SK-N-SH (cell line): Measurements from ENCODE around the gene SORL1. TPM values are rescaled to one million over a fixed set of nuclear protein-coding genes. Genes with fewer than 3 reads are reported as not detected.

ENCODE experiments used
- CTCF ChIA-PET: fragments of 300-600, 350-600 bp; formaldehyde crosslinking; extraction: SDS; loops from one replicate; lab custom pipeline; 2021; lab: Yijun Ruan, JAX
- POLR2A ChIA-PET: fragments of 350-600 bp; sonication (Branson Sonifier 250); formaldehyde crosslinking; extraction: SDS; loops from one replicate; lab custom pipeline; 2020; ENCODE audit warnings: antibody characterized with exemption, inconsistent platforms; lab: Yijun Ruan, JAX
- DNase-seq: peaks from one replicate; pipeline ENCODE4 v3.0.0; 2012
- H2AFZ ChIP-seq: fragments of 200-600 bp; sonication (generic); 2 replicates; pipeline ENCODE4 v1.8.1; 2016; ENCODE audit warnings: antibody characterized with exemption, mild to moderate bottlenecking, low read depth
- H3F3A ChIP-seq: fragments of 200-600 bp; sonication (generic); replicated peaks from 2 replicates; pipeline ENCODE3; 2016; ENCODE audit warnings: antibody characterized with exemption, mild to moderate bottlenecking; ENCODE audit not compliant: insufficient read depth
- H3K27ac ChIP-seq, 2 experiments: fragments of 200-500 bp in 1 of 2; fragments of 200-600 bp in 1 of 2; sonication (Bioruptor generic) in 1 of 2; sonication (generic), shearing (Covaris generic) in 1 of 2; 2 replicates each; pipeline versions ENCODE4 v1.5.1 to v1.6.1; 2014 to 2016; ENCODE audit warnings: low read depth in 2 of 2, inconsistent platforms in 1 of 2, low read length in 1 of 2, mild to moderate bottlenecking in 1 of 2, mixed read lengths in 1 of 2
- H3K27me3 ChIP-seq: fragments of 200-600 bp; sonication (generic), shearing (Covaris generic); 2 replicates; pipeline ENCODE4 v1.6.1; 2016; ENCODE audit warnings: mixed run types; ENCODE audit not compliant: insufficient read depth
- H3K36me3 ChIP-seq, 2 experiments: fragments of 200-500 bp in 1 of 2; fragments of 200-600 bp in 1 of 2; sonication (Bioruptor generic) in 1 of 2; sonication (generic) in 1 of 2; replicated peaks in 1 of 2; 2 replicates each; pipeline versions ENCODE3 to v1.5.1; 2014 to 2016; ENCODE audit warnings: low read length in 1 of 2, mild to moderate bottlenecking in 1 of 2; ENCODE audit not compliant: insufficient read depth in 2 of 2, control insufficient read depth in 1 of 2
- H3K4me1 ChIP-seq, 2 experiments: fragments of 200-500 bp in 1 of 2; fragments of 200-600 bp in 1 of 2; sonication (Bioruptor generic) in 1 of 2; sonication (generic), shearing (Covaris generic) in 1 of 2; 2 replicates each; pipeline versions ENCODE4 v1.5.1 to v1.6.1; 2014 to 2016; ENCODE audit warnings: low read depth in 1 of 2, low read length in 1 of 2, mixed run types in 1 of 2; ENCODE audit not compliant: insufficient read depth in 2 of 2, control insufficient read depth in 1 of 2
- H3K4me2 ChIP-seq: fragments of 200-600 bp; sonication (generic), shearing (Covaris generic); 2 replicates; pipeline ENCODE4 v1.6.1; 2017; ENCODE audit warnings: mixed run types
- H3K4me3 ChIP-seq, 2 experiments: fragments of 200-500 bp in 1 of 2; fragments of 200-600 bp in 1 of 2; sonication (Bioruptor generic) in 1 of 2; sonication (generic), shearing (Covaris generic) in 1 of 2; 2 replicates each; pipeline versions ENCODE4 v1.5.1 to v1.8.1; 2014 to 2016; ENCODE audit warnings: low read depth in 2 of 2, inconsistent platforms in 1 of 2, low read length in 1 of 2, mild to moderate bottlenecking in 1 of 2, mixed read lengths in 1 of 2, moderate library complexity in 1 of 2
- H3K79me2 ChIP-seq: fragments of 200-600 bp; sonication (generic); 2 replicates; pipeline ENCODE4 v1.8.1; 2017; ENCODE audit warnings: mild to moderate bottlenecking; ENCODE audit not compliant: insufficient read depth
- H3K9ac ChIP-seq: fragments of 200-600 bp; sonication (generic); 2 replicates; pipeline ENCODE4 v1.6.1; 2017; ENCODE audit warnings: mixed run types
- H3K9me2 ChIP-seq: fragments of 200-600 bp; sonication (generic); 2 replicates; pipeline ENCODE4 v1.6.1; 2017; ENCODE audit warnings: mixed run types
- H3K9me3 ChIP-seq: fragments of 200-600 bp; sonication (generic); 2 replicates; pipeline ENCODE4 v1.6.1; 2017; ENCODE audit warnings: mixed run types, mild to moderate bottlenecking, moderate library complexity
- H4K20me1 ChIP-seq: fragments of 200-600 bp; sonication (generic); 2 replicates; pipeline ENCODE4 v1.6.1; 2017; ENCODE audit warnings: mild to moderate bottlenecking, mixed run types; ENCODE audit not compliant: insufficient read depth
- GABPA ChIP-seq: IDR thresholded peaks from 2 replicates; pipeline ENCODE4 v1.4.0; 2012; ENCODE audit warnings: low read depth, mild to moderate bottlenecking
- JUND ChIP-seq: IDR thresholded peaks from 2 replicates; pipeline ENCODE4 v1.4.0; 2012
- NRF1 ChIP-seq: IDR thresholded peaks from 2 replicates; pipeline ENCODE4 v1.6.1; 2012; ENCODE audit warnings: low read depth, mild to moderate bottlenecking, low read length
- RCOR1 ChIP-seq: fragments of 150-350 bp; IDR thresholded peaks from 2 replicates; pipeline ENCODE4 v1.6.1; 2017; ENCODE audit warnings: antibody characterized with exemption, low read length
- RFX5 ChIP-seq: IDR thresholded peaks from 2 replicates; pipeline ENCODE4 v1.6.1; 2012; ENCODE audit warnings: mild to moderate bottlenecking, improper control_type of control experiment, low read length
- RXRA ChIP-seq: IDR thresholded peaks from 2 replicates; pipeline ENCODE4 v1.4.0; 2012; ENCODE audit warnings: low read depth, mild to moderate bottlenecking, borderline replicate concordance
- TCF12 ChIP-seq: IDR thresholded peaks from 2 replicates; pipeline ENCODE4 v1.4.0; 2012
- WGBS: methylation state at CpG from one replicate; pipeline ENCODE4 v1.1.6; 2017; ENCODE audit warnings: low lambda C conversion rate; 5-methylcytosine and 5-hydroxymethylcytosine counted together
- polyA plus RNA-seq, 3 experiments: library from polyadenylated mRNA; depleted of rRNA; stranded (reverse); fragments of >200 nt; gene quantifications; 2 replicates each; pipeline ENCODE4 v1.2.3, GENCODE V29; 2012
- TF ChIP-seq, protein P1 (sequence below): IDR thresholded peaks from 2 replicates; pipeline ENCODE4 v1.4.0; 2012; ENCODE audit warnings: low read depth, borderline replicate concordance
- TF ChIP-seq, protein P2 (sequence below): fragments of 200-600 bp; sonication (generic); IDR thresholded peaks from 2 replicates; pipeline ENCODE4 v1.6.1; 2017; ENCODE audit warnings: antibody characterized with exemption, mild to moderate bottlenecking, moderate library complexity
- TF ChIP-seq, protein P3 (sequence below): IDR thresholded peaks from 2 replicates; pipeline ENCODE4 v1.6.1; 2012; ENCODE audit warnings: mild to moderate bottlenecking, low read depth, low read length, moderate library complexity
- TF ChIP-seq, protein P4 (sequence below): IDR thresholded peaks from 2 replicates; pipeline ENCODE4 v1.4.0; 2012; ENCODE audit warnings: low read depth, borderline replicate concordance

SORL1 gene
- polyA plus RNA-seq, 1 of the 3 experiments (the other 2 are of a cell fraction): 7.1 TPM

DNA sequence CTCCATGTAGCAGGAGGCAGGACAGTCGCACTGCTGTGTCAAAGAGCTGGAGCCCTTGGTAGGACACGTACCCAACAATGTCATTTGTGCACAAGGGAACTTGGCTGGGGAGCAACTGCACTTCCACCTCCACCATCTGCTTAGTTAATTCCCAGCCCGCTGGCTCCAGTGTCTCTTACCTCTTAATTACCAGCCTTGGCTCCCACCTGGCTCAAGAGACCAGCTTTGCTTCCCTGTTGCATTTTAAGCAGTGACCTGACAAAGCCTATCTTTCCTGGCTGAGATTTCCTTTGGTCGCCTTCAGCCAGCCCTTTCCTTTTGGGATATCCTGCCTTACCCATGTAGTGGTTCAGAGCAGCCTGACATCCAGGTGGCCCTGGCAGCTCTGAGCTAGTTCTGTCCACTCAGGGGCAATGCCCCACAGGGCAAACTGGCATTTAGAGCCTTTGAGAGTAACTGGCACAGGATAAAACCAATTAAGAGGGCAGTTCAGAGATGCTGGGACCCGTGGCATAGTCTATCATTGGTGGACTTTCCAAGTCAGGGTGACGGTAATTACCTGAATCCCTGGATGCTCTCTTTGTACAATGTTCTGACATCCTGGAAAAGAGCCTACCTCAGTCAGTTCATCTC is 213.2 kb downstream of the SORL1 start (continued):
- TF ChIP-seq, protein P1, sequence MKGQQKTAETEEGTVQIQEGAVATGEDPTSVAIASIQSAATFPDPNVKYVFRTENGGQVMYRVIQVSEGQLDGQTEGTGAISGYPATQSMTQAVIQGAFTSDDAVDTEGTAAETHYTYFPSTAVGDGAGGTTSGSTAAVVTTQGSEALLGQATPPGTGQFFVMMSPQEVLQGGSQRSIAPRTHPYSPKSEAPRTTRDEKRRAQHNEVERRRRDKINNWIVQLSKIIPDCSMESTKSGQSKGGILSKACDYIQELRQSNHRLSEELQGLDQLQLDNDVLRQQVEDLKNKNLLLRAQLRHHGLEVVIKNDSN: no peak
- TF ChIP-seq RFX5: no peak
- no peak for TF ChIP-seq RXRA
- TF ChIP-seq RCOR1: no peak
- no peak for TF ChIP-seq GABPA
- TF ChIP-seq, protein P2, sequence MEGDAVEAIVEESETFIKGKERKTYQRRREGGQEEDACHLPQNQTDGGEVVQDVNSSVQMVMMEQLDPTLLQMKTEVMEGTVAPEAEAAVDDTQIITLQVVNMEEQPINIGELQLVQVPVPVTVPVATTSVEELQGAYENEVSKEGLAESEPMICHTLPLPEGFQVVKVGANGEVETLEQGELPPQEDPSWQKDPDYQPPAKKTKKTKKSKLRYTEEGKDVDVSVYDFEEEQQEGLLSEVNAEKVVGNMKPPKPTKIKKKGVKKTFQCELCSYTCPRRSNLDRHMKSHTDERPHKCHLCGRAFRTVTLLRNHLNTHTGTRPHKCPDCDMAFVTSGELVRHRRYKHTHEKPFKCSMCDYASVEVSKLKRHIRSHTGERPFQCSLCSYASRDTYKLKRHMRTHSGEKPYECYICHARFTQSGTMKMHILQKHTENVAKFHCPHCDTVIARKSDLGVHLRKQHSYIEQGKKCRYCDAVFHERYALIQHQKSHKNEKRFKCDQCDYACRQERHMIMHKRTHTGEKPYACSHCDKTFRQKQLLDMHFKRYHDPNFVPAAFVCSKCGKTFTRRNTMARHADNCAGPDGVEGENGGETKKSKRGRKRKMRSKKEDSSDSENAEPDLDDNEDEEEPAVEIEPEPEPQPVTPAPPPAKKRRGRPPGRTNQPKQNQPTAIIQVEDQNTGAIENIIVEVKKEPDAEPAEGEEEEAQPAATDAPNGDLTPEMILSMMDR: no peak

DNA sequence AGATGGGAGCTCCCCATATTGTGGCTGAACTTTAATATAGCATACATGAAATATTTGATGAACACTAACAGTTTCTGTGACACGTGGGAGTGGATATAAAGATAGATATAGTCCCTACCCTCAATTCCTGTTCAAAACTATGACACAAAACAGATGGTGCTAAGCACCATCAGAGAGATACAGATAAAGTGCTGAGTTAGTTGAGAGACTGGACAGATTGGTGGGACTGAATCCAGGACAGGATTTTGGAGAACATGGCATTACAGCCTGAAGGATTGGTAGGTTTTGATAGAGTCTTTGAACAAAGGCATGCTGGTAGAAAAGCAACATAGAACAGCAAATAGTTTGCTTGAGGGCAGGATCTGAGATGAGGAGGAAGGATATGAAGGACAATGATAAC is 215.7 kb downstream of the SORL1 start:
- POLR2A ChIA-PET: no interaction called here
- 67% methylated on average over 1 of the region's 1 CpG for WGBS
- no peaks in the 10 kb centered on the region for H3K27me3 ChIP-seq
- CTCF ChIA-PET: no interaction called here
- no peaks in the 10 kb centered on the region for H3K9me3 ChIP-seq
- no peak overlapping the region for H3K4me2 ChIP-seq
- no peaks in the 10 kb centered on the region for H3F3A ChIP-seq
- H3K9ac ChIP-seq: no peak overlapping the region
- H4K20me1 ChIP-seq: no peaks in the 10 kb centered on the region
- no peak overlapping the region for H3K27ac ChIP-seq
- H3K9me2 ChIP-seq: no peaks in the 10 kb centered on the region
- no peak for DNase-seq
- no peaks in the 10 kb centered on the region for H3K36me3 ChIP-seq
- no peak overlapping the region for H2AFZ ChIP-seq
- TF ChIP-seq JUND (no peak), GABPA (no peak), NRF1 (no peak), TCF12 (no peak)
- TF ChIP-seq, protein P3, sequence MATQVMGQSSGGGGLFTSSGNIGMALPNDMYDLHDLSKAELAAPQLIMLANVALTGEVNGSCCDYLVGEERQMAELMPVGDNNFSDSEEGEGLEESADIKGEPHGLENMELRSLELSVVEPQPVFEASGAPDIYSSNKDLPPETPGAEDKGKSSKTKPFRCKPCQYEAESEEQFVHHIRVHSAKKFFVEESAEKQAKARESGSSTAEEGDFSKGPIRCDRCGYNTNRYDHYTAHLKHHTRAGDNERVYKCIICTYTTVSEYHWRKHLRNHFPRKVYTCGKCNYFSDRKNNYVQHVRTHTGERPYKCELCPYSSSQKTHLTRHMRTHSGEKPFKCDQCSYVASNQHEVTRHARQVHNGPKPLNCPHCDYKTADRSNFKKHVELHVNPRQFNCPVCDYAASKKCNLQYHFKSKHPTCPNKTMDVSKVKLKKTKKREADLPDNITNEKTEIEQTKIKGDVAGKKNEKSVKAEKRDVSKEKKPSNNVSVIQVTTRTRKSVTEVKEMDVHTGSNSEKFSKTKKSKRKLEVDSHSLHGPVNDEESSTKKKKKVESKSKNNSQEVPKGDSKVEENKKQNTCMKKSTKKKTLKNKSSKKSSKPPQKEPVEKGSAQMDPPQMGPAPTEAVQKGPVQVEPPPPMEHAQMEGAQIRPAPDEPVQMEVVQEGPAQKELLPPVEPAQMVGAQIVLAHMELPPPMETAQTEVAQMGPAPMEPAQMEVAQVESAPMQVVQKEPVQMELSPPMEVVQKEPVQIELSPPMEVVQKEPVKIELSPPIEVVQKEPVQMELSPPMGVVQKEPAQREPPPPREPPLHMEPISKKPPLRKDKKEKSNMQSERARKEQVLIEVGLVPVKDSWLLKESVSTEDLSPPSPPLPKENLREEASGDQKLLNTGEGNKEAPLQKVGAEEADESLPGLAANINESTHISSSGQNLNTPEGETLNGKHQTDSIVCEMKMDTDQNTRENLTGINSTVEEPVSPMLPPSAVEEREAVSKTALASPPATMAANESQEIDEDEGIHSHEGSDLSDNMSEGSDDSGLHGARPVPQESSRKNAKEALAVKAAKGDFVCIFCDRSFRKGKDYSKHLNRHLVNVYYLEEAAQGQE: no peak
- TF ChIP-seq, protein P4, sequence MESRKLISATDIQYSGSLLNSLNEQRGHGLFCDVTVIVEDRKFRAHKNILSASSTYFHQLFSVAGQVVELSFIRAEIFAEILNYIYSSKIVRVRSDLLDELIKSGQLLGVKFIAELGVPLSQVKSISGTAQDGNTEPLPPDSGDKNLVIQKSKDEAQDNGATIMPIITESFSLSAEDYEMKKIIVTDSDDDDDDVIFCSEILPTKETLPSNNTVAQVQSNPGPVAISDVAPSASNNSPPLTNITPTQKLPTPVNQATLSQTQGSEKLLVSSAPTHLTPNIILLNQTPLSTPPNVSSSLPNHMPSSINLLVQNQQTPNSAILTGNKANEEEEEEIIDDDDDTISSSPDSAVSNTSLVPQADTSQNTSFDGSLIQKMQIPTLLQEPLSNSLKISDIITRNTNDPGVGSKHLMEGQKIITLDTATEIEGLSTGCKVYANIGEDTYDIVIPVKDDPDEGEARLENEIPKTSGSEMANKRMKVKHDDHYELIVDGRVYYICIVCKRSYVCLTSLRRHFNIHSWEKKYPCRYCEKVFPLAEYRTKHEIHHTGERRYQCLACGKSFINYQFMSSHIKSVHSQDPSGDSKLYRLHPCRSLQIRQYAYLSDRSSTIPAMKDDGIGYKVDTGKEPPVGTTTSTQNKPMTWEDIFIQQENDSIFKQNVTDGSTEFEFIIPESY: no peak
- no peak overlapping the region for H3K4me3 ChIP-seq
- H3K4me1 ChIP-seq: peaks cover 13 to 39% of the 10 kb centered on the region in 2 experiments; a peak in 3 of 4 replicates
- no peaks in the 10 kb centered on the region for H3K79me2 ChIP-seq
